Gastrocnemius medialis (tissue), 4 donors: Measurements from ENCODE around the gene SERPINB2.

ENCODE experiments used
- POLR2A ChIP-seq, 2 donors: fragments of 450-650 bp; IDR thresholded peaks; one replicate each; pipeline ENCODE4 v1.6.1; 2017; ENCODE audit warnings: antibody characterized with exemption in 2 of 2, mild to moderate bottlenecking in 2 of 2, moderate library complexity in 2 of 2
- TF ChIP-seq, protein P1 (sequence below), 5 experiments: fragments of 450-650 bp in 3 of 5; fragments of 200-600 bp in 2 of 5; sonication (generic) in 2 of 5; IDR thresholded peaks in 4 of 5; conservative IDR thresholded peaks in 1 of 5; 1 replicate in 4 of 5; 2 replicates in 1 of 5; pipeline ENCODE4 v1.5.1; 2016 to 2019; ENCODE audit warnings: antibody characterized with exemption in 5 of 5, mild to moderate bottlenecking in 3 of 5, moderate library complexity in 3 of 5

DNA sequence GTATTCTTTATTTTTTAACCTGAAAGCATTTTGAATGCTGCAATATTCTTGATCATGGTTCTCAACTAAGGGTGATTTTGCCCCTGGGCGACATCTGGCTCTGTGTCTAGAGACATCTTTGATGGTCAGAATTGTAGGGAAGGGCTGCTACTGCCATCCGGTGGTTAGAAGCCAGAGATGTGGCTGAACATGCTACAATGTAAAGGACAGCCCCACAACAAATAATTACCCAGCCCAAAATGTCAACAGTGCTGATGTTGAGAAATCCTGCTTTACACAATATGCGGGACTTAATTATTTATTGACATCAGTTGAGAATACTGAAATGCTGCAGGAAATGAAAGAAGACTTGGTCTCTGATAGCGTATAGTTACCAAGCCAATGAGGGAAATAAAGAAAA is 37.5 kb upstream of the SERPINB2 start:
- TF ChIP-seq, protein P1, sequence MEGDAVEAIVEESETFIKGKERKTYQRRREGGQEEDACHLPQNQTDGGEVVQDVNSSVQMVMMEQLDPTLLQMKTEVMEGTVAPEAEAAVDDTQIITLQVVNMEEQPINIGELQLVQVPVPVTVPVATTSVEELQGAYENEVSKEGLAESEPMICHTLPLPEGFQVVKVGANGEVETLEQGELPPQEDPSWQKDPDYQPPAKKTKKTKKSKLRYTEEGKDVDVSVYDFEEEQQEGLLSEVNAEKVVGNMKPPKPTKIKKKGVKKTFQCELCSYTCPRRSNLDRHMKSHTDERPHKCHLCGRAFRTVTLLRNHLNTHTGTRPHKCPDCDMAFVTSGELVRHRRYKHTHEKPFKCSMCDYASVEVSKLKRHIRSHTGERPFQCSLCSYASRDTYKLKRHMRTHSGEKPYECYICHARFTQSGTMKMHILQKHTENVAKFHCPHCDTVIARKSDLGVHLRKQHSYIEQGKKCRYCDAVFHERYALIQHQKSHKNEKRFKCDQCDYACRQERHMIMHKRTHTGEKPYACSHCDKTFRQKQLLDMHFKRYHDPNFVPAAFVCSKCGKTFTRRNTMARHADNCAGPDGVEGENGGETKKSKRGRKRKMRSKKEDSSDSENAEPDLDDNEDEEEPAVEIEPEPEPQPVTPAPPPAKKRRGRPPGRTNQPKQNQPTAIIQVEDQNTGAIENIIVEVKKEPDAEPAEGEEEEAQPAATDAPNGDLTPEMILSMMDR (IDR thresholded peaks at IDR 0.05 in 4 of 5, conservative IDR thresholded peaks at IDR 0.05 in 1 of 5): no peak
- no peak for TF ChIP-seq POLR2A (IDR thresholded peaks at IDR 0.05)
